Activated T-cell treated with anti-CD3 and anti-CD28 coated beads, Interleukin-2, amount 50 U/mL, for 1 hour (primary cell): ENCODE measurements around the gene SNUPN.
A peak's percentile ranks its signal among the peaks of the same experiment; 100 is the strongest.
"Not testable (repeated sequence)": the region's sequence is repeated elsewhere in the genome, so short reads cannot be mapped to it uniquely, and the experiment has no call there.

Source experiments
- DNase-seq: peaks from one replicate; pipeline ENCODE4 v3.0.0-alpha.2; 2020

SNUPN gene

DNA sequence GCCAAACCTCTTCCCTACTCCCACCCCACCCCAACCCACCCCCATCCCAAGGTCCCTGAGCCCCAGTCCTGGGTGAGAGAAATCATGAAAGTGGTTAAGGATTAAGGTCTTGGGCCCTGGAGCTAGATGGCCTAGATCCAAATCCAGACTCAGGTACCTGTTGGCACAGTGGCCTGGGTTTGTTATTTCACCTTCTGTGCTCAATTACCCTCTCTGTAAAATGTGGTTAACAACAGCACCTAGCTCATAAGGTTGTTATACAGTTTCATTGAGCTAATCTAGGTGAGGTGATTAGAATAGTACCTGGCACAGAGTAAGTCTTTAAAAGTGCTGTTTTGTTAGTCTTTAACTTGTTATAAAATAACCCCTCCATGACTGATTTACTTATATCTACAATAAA is 6.4 kb upstream of the SNUPN start:
- no peak for DNase-seq

DNA sequence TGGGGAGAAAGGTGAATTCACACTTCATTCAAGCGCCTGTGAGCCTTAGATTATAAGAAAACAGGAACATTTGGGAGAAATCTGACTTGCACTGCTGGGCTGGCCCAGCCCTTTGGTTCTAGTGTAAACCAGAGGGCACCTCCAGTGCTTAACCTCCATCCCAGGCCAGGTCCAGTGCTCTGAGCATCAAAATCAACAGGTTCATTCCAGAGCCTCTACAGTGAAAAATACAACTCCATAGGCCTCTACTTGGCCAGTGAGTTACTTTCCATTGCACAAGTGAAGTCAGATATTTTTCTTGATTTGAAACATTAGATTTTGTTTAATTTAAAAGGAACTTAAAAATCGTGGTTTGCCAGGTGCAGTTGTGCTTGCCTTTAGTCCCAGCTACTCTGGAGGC is 3.0 kb downstream of the SNUPN start:
- DNase-seq = no peak

DNA sequence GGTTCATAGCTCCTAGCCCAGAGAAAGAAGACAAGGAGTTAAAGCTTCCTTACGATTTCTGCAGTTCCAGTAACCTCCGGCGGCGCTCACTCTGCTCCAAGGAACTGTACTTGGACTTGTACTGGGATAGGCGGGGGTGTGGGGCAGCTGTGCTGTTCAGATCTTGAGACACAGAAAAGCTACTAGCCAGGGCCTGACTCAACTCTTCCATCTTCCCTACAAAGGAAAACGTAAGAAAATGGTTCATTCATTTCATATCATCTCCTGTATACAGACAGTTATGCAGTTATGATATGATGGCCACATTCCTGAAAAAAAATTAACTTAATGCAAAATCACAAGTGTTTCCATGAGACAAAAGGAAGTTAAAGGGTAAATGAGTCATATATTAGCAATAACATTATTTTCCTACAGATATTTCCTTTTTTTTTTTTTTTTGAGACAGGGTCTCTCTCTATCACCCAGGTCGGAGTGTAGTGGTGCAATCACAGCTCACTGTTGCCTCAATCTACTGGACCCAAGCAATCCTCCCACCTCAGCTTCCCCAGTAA is 4.6 kb downstream of the SNUPN start:
- DNase-seq = no peak

DNA sequence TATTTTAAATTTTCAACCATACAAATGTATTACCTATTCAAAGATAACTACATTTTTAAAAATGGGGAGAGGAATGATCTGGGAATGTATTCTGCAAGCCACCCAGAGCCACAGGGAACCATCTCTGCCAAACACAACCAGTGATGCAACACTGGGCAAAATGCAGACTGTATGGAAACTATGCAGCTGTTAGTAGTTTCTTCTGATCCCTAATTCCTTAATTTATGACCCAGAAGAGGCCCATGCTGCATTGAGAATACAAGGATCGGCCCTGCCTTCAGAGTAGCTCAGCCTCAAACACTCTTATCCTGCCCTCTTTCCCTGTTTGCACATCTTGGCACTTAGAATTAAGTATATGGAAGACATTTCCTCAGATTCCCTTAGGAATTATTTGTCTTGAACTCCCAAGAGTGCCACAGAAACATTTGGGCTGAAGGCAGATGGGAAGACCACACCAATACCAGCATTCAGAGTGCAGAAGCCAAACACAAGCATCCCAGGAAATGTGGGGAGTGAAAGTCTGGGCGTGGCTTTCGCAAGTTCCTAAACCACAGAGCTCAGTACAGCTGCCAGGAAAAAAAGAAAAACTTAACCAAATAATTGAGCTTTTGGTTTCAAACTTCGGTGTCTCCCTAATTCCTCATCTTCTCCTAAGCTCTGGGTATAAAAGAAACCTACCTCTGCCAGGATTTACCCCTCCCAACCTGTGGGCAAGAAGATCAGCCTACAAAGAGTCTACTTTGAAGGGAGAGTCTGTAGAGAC is 5.3 kb downstream of the SNUPN start:
- DNase-seq = no peak

DNA sequence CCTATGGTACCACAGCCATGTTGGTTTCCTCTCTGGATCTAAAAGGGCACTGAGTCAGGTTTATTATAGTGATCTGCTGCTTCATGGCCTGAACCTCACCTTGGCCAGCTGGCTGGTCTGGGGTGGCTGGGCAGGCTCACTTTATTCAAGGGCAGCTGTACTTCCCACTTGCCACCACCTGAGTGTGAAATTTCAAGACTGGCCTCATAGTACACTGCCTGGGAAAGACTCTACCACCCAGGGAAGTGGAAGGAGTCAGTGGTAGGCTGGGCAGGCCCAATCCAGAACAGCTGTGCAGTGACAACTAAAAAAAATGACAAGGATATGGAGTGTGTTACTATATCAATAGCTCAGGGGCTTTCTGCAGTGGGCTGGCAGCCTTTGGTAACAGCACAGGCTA is 8.8 kb downstream of the SNUPN start:
- no peak for DNase-seq

DNA sequence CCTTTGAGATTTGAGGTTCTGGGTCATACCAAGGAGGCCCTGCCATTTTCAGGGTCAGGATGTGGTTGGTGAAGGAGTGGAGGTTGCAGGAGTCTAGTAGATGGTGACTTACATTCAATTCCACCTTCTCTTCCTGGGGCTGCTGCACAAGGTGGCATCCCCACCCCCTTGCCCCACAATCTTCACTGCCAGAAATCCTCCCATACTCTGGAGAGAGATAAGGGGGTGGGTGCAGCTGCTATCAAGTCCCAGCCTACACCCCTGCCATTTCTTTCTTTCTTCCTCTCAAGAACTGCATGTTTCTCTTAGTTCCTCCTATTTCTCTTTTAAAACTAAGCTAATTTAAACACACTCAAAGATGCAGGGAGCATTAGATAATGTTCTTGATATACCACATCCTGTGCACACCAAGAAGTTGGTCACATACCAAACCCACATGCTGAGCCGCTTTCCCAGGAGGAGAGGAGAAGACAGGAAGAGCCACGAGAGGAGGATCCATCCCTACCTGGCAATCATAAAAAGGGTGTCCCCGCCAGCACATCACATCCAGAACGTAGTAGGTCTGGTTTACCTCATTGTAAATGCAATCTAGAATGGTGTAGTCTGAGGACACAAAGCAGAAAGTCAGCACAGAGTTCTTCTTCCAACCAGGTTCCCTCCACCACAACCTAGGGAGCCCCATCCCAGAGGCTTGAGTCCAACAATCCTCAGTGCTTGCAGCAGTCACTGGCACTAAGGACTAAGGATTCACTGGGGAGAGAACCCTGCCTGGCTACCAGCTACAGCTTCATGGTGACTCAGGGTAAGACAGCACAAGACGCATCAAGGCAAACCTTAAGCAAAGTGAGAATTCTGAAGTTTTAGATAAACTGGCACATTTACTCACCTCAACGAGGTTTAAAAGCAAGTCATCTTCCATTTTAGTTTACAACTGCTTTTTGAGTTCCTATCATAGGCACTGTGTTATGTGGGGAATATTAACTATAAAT is 18.5 kb downstream of the SNUPN start:
- DNase-seq = peak; percentile 27

DNA sequence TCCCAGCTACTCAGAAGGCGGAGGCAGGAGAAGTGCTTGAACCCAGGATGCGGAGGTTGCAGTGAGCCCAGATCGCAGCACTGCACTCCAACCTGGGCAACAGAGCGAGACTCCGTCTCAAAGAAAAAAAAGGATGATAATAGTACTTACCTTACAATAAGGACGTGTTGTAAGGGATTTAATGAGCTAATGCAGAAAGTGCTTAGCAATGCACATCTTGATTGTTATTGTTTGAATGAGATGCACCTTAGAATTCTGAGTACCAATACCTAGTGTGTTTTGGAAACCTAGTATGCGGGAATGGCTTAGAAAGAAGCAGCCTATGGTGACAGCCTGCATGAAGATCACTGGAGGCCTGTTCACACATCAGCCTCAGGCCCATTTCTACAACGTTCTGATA is 19.5 kb downstream of the SNUPN start:
- DNase-seq = no peak

DNA sequence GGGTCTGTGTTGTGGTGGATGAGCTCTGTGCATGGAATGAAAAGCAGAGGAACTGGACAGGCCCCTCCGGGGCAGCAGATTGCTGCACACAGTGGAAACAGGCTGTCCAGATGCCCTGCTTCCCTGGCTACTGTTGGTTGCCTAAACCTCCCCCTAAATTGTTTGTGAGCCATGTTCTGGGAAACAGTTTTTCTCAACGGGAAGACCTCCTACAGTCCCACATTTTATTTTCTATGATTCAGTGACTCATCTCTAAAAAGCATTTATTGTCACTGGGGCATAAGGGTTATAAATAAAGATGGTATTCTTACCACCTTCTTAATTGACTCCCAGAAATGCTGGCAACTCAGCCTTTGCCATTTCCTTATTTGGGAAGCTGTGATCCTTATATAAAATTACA is 26.1 kb downstream of the SNUPN start:
- DNase-seq = no peak

DNA sequence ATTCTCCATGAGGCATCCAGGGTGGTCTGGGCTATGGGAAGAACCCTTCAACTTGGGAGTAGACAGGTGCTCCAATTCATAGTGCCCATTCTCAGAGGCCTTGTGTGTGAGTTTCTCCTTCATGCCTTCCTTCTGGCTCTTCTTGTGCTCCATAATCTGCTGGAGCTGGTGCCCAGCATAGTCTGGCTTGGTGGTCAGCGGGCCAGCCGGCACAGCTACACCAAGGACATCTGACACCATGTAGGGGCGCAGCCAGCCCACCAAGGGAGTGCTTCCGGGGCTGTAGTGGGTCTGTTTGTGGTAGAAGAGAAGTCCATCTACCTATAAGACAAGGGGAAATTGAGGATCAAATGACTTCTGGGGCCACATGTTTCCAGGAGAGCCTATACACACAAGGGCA is 27.2 kb downstream of the SNUPN start:
- DNase-seq = no peak

DNA sequence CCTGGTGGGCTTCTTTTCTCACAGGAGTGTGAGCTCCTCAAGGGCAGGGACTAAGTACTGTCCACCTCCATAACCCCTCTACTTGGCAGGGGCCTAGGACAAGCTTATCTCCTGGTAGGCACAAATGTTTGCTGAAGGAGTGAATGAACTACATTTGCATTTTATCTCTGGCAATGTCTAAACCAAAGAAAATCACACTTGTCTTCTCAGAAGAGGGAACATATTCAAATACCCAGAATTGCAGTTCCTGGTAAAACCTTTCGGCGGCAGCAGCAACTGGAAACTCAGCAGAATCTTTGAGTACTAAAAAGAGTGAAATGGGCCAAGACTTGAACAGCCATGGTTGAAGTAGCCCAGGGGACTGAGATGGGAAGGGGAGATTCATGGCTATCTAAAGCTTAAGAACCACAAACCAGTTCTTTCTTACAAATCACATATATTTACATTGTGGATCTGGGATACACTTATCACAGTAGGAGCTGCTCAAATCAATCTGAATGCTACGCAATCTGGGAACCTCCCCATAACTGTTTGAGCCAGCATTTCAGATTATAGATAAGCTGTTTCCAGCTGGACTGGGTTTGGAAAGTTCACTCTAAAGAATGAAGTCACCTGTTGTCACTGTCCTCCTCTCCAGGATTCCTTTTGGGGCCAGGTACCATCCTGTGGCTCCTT is 27.7 kb downstream of the SNUPN start:
- DNase-seq = no peak

DNA sequence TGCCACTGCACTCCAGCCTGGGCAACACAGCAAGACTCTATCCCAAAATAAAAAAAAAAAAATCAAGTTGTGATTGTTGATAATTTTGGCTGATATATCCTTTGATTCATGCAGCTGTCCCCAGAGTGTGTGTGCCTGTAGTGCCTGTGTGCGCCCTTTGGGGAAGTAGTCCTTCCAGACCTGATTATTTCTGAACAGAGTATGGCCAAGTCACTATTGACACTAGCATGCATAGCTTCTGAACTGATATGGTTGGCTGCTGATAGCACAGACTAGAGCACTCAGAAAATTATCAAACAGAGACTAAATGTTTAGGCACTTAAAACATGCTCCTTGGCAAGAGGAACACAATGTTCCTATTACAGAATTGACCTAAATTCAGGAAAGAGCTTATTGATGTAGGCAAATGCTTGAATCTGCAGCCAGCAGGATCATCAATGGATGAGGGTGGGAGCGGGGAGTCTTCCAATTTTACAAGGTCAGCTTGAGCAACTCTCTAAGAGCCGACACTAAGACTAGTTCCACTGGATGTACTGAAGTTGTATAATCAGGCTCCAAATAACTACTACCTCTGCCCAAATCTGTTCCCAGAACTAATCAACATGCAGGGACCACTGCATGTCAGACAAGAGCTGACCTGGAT is 28.7 kb downstream of the SNUPN start:
- no peak for DNase-seq

DNA sequence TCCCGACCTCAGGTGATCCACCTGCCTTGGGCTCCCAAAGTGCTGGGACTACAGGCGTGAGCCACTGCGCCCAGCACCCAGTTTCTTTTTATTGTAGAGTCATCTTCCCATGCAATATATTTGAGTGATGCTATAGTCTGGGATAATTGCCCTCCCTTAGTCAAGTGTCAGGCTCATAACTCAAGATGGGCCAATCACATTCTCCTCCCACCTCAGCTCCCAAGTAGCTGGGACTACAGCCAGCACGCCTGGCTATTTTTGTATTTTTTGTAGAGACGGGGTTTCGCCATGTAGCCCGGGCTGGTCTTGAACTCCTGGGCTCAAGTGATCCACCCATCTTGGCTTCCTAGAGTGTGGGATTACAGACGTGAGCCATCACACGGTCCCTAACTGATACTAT is 31.2 kb downstream of the SNUPN start:
- no peak for DNase-seq

DNA sequence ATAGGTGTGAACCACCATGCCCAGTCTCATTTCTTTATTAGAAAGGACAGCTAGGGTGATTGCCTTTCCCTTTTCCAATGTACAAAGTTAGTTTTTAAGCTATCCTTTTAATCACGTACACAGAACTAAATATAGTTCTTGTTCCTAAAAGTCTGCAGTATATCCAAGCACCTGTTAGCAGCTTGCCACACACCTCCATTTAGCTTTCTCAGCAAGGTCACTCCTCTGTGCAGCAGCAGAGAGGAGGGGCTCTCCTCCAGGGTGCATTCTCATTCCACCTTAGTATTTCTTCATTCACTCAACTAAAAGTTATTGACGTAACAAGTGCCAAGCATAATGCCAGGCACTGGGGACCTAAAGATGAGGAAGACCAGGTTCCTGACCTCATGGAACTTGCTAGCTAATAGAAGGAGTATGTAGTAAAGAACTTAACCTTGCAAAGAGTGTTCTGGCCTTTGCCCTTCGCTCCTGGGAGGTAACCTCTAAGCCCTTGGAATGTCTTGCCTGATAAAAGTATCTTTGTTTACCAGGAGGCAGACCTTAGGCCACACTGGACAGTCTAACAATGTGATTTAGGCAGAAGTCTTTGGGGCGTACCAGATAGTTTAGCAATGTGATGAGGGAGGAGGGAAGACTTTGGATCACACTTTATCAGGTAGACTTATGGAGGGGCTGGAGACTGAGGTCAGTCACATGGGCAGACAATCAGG is 33.7 kb downstream of the SNUPN start:
- DNase-seq = no peak

DNA sequence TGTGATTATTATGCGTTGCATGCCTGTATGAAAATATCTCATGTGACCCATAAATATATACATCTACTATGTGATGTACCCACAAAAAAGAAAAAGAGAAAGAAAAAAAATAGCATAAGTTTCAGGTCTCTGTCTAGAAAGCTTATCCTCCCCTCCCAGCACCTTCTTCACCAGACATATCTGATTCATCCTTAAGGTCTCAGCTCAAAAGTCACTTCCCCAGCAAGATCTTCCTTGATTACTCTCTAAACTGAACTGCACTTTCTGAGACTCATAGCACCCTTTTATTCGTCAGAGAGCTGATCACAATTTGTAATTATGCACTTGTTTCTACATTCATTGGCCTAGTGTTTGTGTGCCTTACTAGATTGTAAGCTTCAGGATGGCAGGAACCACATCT is 35.3 kb downstream of the SNUPN start:
- no peak for DNase-seq

DNA sequence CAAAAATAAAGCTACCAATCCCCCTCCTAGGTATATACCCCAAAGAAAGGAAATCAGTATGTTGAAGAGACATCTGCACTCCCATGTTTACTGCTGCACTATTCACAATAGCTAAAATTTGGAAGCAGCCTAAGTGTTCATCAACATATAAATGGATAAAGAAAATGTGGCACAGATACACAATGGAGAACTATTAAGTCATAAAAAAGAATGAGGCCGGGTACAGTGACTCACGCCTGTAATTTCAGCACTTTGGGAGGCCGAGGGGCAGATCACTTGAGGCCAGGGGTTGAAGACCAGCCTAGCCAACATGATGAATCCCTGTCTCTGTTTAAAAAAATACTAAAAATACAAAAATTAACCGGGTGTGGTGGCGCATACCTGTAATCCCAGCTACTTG is 36.5 kb downstream of the SNUPN start:
- DNase-seq = no peak

DNA sequence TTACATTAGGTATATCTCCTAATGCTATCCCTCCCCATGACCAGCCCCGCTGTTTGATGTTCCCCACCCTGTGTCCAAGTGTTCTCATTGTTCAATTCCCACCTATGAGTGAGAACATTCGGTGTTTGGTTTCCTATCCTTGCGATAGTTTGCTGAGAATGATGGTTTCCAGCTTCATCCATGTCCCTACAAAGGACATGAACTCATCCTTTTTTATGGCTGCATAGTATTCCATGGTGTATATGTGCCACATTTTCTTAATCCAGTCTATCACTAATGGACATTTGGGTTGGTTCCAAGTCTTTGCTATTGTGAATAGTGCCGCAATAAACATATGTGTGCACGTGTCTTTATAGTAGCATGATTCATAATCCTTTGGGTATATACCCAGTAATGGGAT is 39.1 kb downstream of the SNUPN start:
- DNase-seq = not testable (repeated sequence)

DNA sequence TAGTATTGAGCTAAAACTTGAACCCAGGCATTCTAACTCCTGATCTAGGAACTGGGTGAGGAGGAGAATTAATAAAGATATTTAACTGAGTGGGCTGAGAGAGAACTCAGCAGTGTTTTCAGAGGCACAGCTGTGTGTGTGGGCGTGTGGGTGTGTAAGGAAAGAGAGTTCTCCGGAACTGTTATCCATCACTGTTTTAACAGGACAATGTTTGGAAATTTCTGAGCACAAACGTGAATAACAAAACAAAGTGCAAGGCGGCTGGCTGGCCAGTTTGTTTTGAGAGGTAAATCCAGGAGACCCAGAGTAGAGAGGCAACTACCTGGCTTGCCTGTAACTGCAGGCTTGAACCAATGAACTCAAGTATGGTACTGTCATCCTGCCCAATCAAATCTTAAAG is 41.4 kb downstream of the SNUPN start:
- DNase-seq = no peak

DNA sequence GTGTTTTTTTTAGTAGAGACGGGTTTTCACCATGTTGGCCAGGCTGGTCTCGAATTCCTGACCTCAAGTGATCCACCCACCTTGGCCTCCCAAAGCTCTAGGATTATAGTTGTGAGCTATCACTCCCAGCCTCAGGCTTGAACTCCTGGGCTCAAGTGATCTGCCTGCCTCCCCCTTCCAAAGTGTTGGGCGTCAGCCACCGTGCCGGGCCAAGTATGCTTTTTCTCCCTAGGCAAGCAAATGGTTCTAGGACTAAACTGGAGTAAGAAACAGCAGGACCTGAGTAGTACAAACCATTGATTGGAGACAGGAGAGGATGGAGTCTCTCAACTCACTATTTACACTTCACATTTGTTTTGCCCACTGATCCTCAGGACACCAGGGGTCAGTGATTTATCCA is 41.8 kb downstream of the SNUPN start:
- no peak for DNase-seq

DNA sequence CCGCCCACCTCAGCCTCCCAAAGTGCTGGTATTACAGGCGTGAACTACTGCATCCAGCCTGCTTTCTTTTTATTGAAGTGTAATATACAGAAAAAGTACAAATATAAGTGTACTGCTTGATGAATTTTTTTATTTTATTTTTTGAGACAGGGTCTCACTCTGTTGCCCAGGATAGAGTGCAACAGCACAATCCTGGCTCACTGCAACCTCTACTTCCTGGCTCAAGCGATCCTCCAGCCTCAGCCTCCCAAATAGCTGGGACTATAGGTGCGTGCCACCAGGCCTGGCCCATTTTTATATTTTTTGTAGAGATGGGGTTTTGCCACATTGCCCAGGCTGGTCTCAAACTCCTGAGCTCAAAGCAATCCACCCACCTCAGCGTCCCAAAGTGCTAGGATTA is 42.6 kb downstream of the SNUPN start:
- DNase-seq = not testable (repeated sequence)

DNA sequence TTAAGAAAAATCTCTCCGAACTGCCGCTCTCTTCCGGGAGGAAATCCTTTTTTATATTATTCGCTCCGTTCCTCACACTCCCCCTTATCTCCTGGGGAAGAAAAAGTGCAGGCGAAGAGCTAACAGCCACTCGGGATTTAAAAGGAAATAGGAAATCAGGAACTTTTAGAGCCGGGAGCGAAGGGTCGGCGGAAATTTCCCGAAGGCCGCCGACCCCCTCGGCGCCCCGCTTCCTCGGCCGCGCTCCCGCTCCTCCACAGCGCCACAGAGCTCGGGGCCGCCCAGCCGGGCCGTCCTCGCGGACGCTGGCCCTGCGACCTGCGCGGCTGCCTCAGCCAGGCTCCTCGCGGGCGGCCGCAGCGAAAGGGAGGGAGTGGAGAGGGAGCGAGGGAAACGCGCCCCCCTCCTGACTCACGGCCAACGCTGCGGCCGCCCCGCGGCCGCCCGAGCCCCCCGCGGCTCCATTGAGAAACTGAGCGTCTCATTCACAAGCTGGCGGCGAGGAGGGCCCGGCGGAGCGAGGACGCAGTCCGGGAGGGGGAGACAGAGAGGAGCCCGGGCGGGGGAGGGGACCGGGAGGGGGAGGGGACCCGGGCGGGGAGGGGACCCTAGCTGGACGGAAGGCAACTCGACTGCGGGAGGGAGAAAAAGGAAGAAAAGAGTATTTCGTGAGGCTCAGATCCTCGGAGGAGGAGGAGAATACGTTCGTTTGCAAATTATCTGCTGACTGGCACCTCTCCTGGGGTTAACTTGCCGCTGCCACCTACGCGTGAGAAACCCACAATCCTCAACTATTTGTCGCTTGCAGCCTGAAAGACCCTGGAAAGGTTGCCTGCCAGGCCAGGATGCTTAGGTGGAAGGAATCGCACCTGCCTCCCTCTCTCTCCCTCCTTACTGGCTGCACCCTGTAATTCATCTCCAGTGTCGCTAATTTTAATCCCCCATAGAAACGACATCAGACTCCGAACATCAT is 46.3 kb downstream of the SNUPN start, which contains the start of gene PTPN9:
Gene PTPN9 (minus strand): TSS at position 368 of the 973 bp plus-strand sequence. CDS start 539 bp downstream, outside the sequence.
- peak; percentile 74 for DNase-seq
